PC-9 (cell line): ENCODE data around the gene TBX20. TPM values are rescaled to one million over a fixed set of nuclear protein-coding genes. Genes with fewer than 3 reads are reported as not detected.
"Not testable (repeated sequence)": the region's sequence is repeated elsewhere in the genome, so short reads cannot be mapped to it uniquely, and the experiment has no call there.

Experiments
- BruUV-seq: library from RNA; stranded (reverse); fragments of 400-500 nt; replicated peaks from 2 replicates; lab custom pipeline; 2021; lab: Mats Ljungman, UMichigan
- CTCF ChIA-PET: fragments of 300-600 bp; sonication (Branson Sonifier 250); formaldehyde crosslinking; loops from one replicate; lab custom pipeline; 2022; ENCODE audit warnings: antibody characterized with exemption; lab: Charles Lee
- POLR2A ChIA-PET: fragments of 300-600 bp; sonication (Branson Sonifier 250); formaldehyde crosslinking; loops from one replicate; lab custom pipeline; 2022; ENCODE audit warnings: antibody characterized with exemption; ENCODE audit not compliant: unreplicated experiment; lab: Charles Lee
- DNase-seq, 2 experiments: peaks; one replicate each; pipeline versions ENCODE4 v3.0.0 to v3.0.0-alpha.2; 2015 to 2022; ENCODE audit warnings: mixed read lengths in 1 of 2
- H2AFZ ChIP-seq: fragments of 200-600 bp; sonication (generic); 2 replicates; pipeline ENCODE4 v1.8.1; 2017; ENCODE audit warnings: antibody characterized with exemption
- H3F3A ChIP-seq: fragments of 200-600 bp; sonication (generic); 2 replicates; pipeline ENCODE4 v1.8.1; 2017; ENCODE audit warnings: antibody characterized with exemption, mild to moderate bottlenecking, low read depth; ENCODE audit not compliant: insufficient read depth
- H3K27ac ChIP-seq: fragments of 200-600 bp; sonication (generic); 2 replicates; pipeline ENCODE4 v1.6.1; 2016; ENCODE audit warnings: mixed run types
- H3K27me3 ChIP-seq: fragments of 200-600 bp; sonication (generic); 2 replicates; pipeline ENCODE4 v1.6.1; 2016; ENCODE audit warnings: low read depth, mixed run types; ENCODE audit not compliant: insufficient read depth
- H3K36me3 ChIP-seq: fragments of 200-600 bp; sonication (generic); 2 replicates; pipeline ENCODE4 v1.6.1; 2016; ENCODE audit warnings: low read depth, mixed run types
- H3K4me1 ChIP-seq: fragments of 200-600 bp; sonication (generic); replicated peaks from 2 replicates; pipeline ENCODE4 v1.6.1; 2016; ENCODE audit warnings: mixed run types; ENCODE audit not compliant: insufficient read depth
- H3K4me2 ChIP-seq: fragments of 200-600 bp; sonication (generic); 2 replicates; pipeline ENCODE4 v1.6.1; 2017; ENCODE audit warnings: mixed run types
- H3K4me3 ChIP-seq: fragments of 200-600 bp; sonication (generic); 2 replicates; pipeline ENCODE4 v1.6.1; 2016; ENCODE audit warnings: mixed run types
- H3K79me2 ChIP-seq: fragments of 200-600 bp; sonication (generic); 2 replicates; pipeline ENCODE4 v1.6.1; 2017; ENCODE audit warnings: low read depth, mixed run types
- H3K9me2 ChIP-seq: fragments of 200-600 bp; sonication (generic); 2 replicates; pipeline ENCODE4 v1.8.1; 2017; ENCODE audit warnings: mild to moderate bottlenecking; ENCODE audit not compliant: insufficient read depth
- H3K9me3 ChIP-seq: fragments of 200-600 bp; sonication (generic); 2 replicates; pipeline ENCODE4 v1.8.1; 2016; ENCODE audit warnings: low read depth; ENCODE audit not compliant: insufficient read depth
- H4K20me1 ChIP-seq: fragments of 200-600 bp; sonication (generic); 2 replicates; pipeline ENCODE4 v1.8.1; 2017; ENCODE audit not compliant: insufficient read depth
- intact Hi-C: fragments of 100-400 bp; cut with micrococcal nuclease; formaldehyde crosslinking; loops from one replicate; pipeline ENCODE4 v1.10.0; 2022; ENCODE audit not compliant: unreplicated experiment
- total RNA-seq: library from RNA; stranded (reverse); gene quantifications from 2 replicates; pipeline ENCODE4 v1.2.3, GENCODE V29; 2021

TBX20 gene
- total RNA-seq, 1 experiment from 2014 or later: 1.1 TPM

GRCh38 chr7:35228496-35229051 is 25.3 kb downstream of the TBX20 start:
- DNase-seq, intact Hi-C loops, POLR2A ChIA-PET: not testable (repeated sequence)

GRCh38 chr7:35227438-35227837 is 26.5 kb downstream of the TBX20 start:
- H3K4me3 ChIP-seq, H3K9me2 ChIP-seq, H3K4me2 ChIP-seq, intact Hi-C loops, H3K79me2 ChIP-seq, BruUV-seq, H4K20me1 ChIP-seq, POLR2A ChIA-PET, H2AFZ ChIP-seq, H3K36me3 ChIP-seq, H3K4me1 ChIP-seq, H3K27ac ChIP-seq, CTCF ChIA-PET, H3K27me3 ChIP-seq, DNase-seq, H3F3A ChIP-seq, H3K9me3 ChIP-seq: not testable (repeated sequence)

More at GRCh38 chr7:35228496-35229051, 25.3 kb downstream of the TBX20 start:
- H3K79me2 ChIP-seq, H3K4me1 ChIP-seq, H3K27ac ChIP-seq, H3K4me3 ChIP-seq, H3F3A ChIP-seq, H4K20me1 ChIP-seq, H3K27me3 ChIP-seq, H2AFZ ChIP-seq, H3K9me3 ChIP-seq, CTCF ChIA-PET, H3K9me2 ChIP-seq, H3K36me3 ChIP-seq, BruUV-seq, H3K4me2 ChIP-seq: not testable (repeated sequence)

GRCh38 chr7:35222445-35222844 is 31.5 kb downstream of the TBX20 start:
- H3F3A ChIP-seq, DNase-seq, CTCF ChIA-PET, BruUV-seq, H3K4me3 ChIP-seq, H3K9me3 ChIP-seq, H3K79me2 ChIP-seq, intact Hi-C loops, H3K4me1 ChIP-seq, H3K4me2 ChIP-seq, H2AFZ ChIP-seq, H3K36me3 ChIP-seq, H4K20me1 ChIP-seq, H3K27ac ChIP-seq, H3K27me3 ChIP-seq, H3K9me2 ChIP-seq: not testable (repeated sequence)
- POLR2A ChIA-PET: interaction anchor here (0.7 kb wide), 1 partner anchor 507 kb away, joined by 4 read pairs; no protein-coding TSS in a partner anchor

GRCh38 chr7:35220176-35220575 is 33.7 kb downstream of the TBX20 start:
- DNase-seq, H3K4me1 ChIP-seq, H3K9me2 ChIP-seq, H3K27ac ChIP-seq, H3K79me2 ChIP-seq, H3K4me3 ChIP-seq, H3F3A ChIP-seq, intact Hi-C loops, H3K36me3 ChIP-seq, H3K9me3 ChIP-seq, POLR2A ChIA-PET, H3K4me2 ChIP-seq, H3K27me3 ChIP-seq, H2AFZ ChIP-seq, BruUV-seq, H4K20me1 ChIP-seq: not testable (repeated sequence)
- CTCF ChIA-PET: interaction anchor here (0.6 kb wide), 1 partner anchor 1180 kb away, joined by 3 read pairs; no protein-coding TSS in a partner anchor

- H3K27ac ChIP-seq, H3K9me2 ChIP-seq, H3K36me3 ChIP-seq, H3K4me2 ChIP-seq, intact Hi-C loops, H3K27me3 ChIP-seq, BruUV-seq, CTCF ChIA-PET, POLR2A ChIA-PET, H3K79me2 ChIP-seq, H3K4me3 ChIP-seq, H3K9me3 ChIP-seq, H3F3A ChIP-seq, DNase-seq, H4K20me1 ChIP-seq, H2AFZ ChIP-seq, H3K4me1 ChIP-seq: not testable (repeated sequence)
These were observed 37.9 kb downstream of the TBX20 start for GRCh38 chr7:35216033-35216432.

- H3K27me3 ChIP-seq, H3K9me3 ChIP-seq, intact Hi-C loops, DNase-seq, BruUV-seq, H3K27ac ChIP-seq, H3K36me3 ChIP-seq, H3K4me1 ChIP-seq, H3F3A ChIP-seq, CTCF ChIA-PET, POLR2A ChIA-PET, H3K4me2 ChIP-seq, H2AFZ ChIP-seq, H3K79me2 ChIP-seq, H4K20me1 ChIP-seq, H3K9me2 ChIP-seq, H3K4me3 ChIP-seq: not testable (repeated sequence)
These were observed 38.8 kb downstream of the TBX20 start for GRCh38 chr7:35215063-35215462.

GRCh38 chr7:35206924-35207323 is 47.0 kb downstream of the TBX20 start:
- H3K36me3 ChIP-seq, H3K4me3 ChIP-seq, H3K27me3 ChIP-seq, H3K27ac ChIP-seq, H3K9me3 ChIP-seq, DNase-seq, H3K9me2 ChIP-seq, H2AFZ ChIP-seq, H3K4me1 ChIP-seq, intact Hi-C loops, CTCF ChIA-PET, H3K79me2 ChIP-seq, H4K20me1 ChIP-seq, BruUV-seq, H3K4me2 ChIP-seq, H3F3A ChIP-seq, POLR2A ChIA-PET: not testable (repeated sequence)
